ENCODE data around the gene LRFN2. TPM values are rescaled to one million over a fixed set of nuclear protein-coding genes. Genes with fewer than 3 reads are reported as not detected.

LRFN2 gene
- total and polyA plus RNA-seq, 2 donors (not counting 1 experiment from before 2014, with no cell fraction given) = not detected

DNA sequence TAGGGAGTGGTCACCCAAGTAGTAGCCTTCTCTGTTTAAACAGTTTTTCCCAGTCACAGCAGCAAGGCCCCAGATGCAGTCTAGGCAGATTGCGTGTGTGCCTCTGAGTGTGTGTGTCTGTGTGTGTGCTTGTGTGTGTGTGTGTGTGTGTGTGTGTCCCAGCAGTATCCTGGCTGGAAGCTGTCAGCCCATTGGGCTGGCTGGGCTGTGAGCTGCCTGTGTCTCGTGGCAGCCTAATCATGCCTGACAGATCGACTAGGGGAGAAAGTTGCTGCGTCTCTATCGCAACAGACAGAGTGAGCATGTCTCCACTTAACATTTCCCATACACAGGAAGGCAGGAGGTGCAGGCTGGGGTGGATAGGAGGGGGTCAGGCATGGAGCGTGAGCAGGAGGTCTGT, 42.9 kb upstream of the LRFN2 start:
- no peaks in the 10 kb centered on the region for H3K4me1 Mint-ChIP-seq
- ATAC-seq (ENCODE audit: low read depth) = no peak
- no peak overlapping the region for H3K9ac ChIP-seq (ENCODE audit: low read length)

DNA sequence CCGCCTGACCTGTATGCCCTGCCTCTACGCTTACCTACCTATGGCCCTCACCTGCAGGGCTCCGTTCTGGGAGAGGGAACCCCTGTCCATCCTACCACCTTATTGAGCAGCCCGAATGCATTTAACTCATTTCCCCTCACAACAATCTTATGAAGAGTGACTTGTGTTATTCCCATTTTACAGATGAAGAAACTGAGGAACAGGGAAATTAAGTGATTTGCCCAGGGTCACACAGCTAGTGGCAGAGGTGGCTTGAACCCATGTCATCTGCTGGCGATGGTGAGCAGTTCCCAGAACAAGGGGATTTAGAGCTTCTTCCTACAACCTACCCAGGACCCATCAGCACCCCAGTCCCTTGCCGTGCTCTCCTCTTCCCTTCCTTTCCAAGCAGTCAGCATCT, 42.3 kb upstream of the LRFN2 start:
- CTCF ChIA-PET = no interaction called here
- Mint-ChIP-seq H3K27ac (no peak overlapping the region), H3K4me1 (no peaks in the 10 kb centered on the region), H3K9me3 (ENCODE audit: insufficient read depth) (peaks cover 3% of the 10 kb centered on the region), H3K4me3 (no peak overlapping the region), H3K27me3 (peaks cover 8% of the 10 kb centered on the region)
- H3K9me3 ChIP-seq (ENCODE audit: control extremely low read depth in 1 of 3, control insufficient read depth in 2 of 3, insufficient read depth in 1 of 3, low read length in 2 of 3) = no peaks in the 10 kb centered on the region
- no peaks in the 10 kb centered on the region for H3K4me1 ChIP-seq (ENCODE audit: control insufficient read depth in 2 of 2, insufficient read depth in 2 of 2, low read length in 2 of 2)
- no peak overlapping the region for H3K9ac ChIP-seq (ENCODE audit: low read length)
- H3K36me3 ChIP-seq (replicated peaks in 1 of 2; ENCODE audit: control extremely low read depth in 1 of 2, control insufficient read depth in 1 of 2, extremely low read depth in 1 of 2, insufficient read depth in 2 of 2, low read length in 1 of 2) = no peaks in the 10 kb centered on the region
- no peak overlapping the region for H3K4me2 ChIP-seq (replicated peaks; ENCODE audit: low read depth, low read length, poor library complexity, severe bottlenecking)
- no peak overlapping the region for H3K4me3 ChIP-seq (ENCODE audit: control extremely low read depth in 1 of 5, extremely low read depth in 1 of 5, insufficient read depth in 1 of 5, low read depth in 2 of 5, low read length in 4 of 5)
- POLR2A ChIA-PET = no interaction called here
- 97% methylated on average over 3 of the region's 6 CpGs for WGBS (ENCODE audit: insufficient coverage)
- no peaks in the 10 kb centered on the region for H3K79me2 ChIP-seq (ENCODE audit: control insufficient read depth, insufficient read depth, low read length)
- H3K27ac ChIP-seq (ENCODE audit: low read length in 2 of 2) = no peak overlapping the region
- H4K20me1 ChIP-seq (ENCODE audit: control insufficient read depth, insufficient read depth, low read length, poor library complexity, severe bottlenecking) = no peaks in the 10 kb centered on the region
- DNase-seq = no peak
- no peak for TF ChIP-seq EZH2 (IDR thresholded peaks at IDR 0.05; ENCODE audit: borderline replicate concordance, insufficient read depth, low read depth, low read length, poor library complexity, severe bottlenecking)
- intact Hi-C loops (cut with micrococcal nuclease) = no loop called here
- no peaks in the 10 kb centered on the region for H3K27me3 ChIP-seq (replicated peaks in 1 of 4; ENCODE audit: control extremely low read depth in 1 of 4, control insufficient read depth in 3 of 4, insufficient read depth in 4 of 4, low read length in 3 of 4)
- H2AFZ ChIP-seq (ENCODE audit: insufficient read depth, low read depth, low read length, poor library complexity, severe bottlenecking) = no peak overlapping the region
- ATAC-seq (ENCODE audit: low read depth) = no peak

More for the DNA sequence above, 42.9 kb upstream of the LRFN2 start:
- no peak for DNase-seq
- Histone ChIP-seq H3K9me3 (ENCODE audit: control extremely low read depth in 1 of 3, control insufficient read depth in 2 of 3, insufficient read depth in 1 of 3, low read length in 2 of 3) (no peaks in the 10 kb centered on the region), H3K27me3 (replicated peaks in 1 of 4; ENCODE audit: control extremely low read depth in 1 of 4, control insufficient read depth in 3 of 4, insufficient read depth in 4 of 4, low read length in 3 of 4) (no peaks in the 10 kb centered on the region), H3K4me3 (ENCODE audit: control extremely low read depth in 1 of 5, extremely low read depth in 1 of 5, insufficient read depth in 1 of 5, low read depth in 2 of 5, low read length in 4 of 5) (no peak overlapping the region), H3K79me2 (ENCODE audit: control insufficient read depth, insufficient read depth, low read length) (no peaks in the 10 kb centered on the region), H3K4me1 (ENCODE audit: control insufficient read depth in 2 of 2, insufficient read depth in 2 of 2, low read length in 2 of 2) (no peaks in the 10 kb centered on the region), H3K36me3 (replicated peaks in 1 of 2; ENCODE audit: control extremely low read depth in 1 of 2, control insufficient read depth in 1 of 2, extremely low read depth in 1 of 2, insufficient read depth in 2 of 2, low read length in 1 of 2) (no peaks in the 10 kb centered on the region), H3K4me2 (replicated peaks; ENCODE audit: low read depth, low read length, poor library complexity, severe bottlenecking) (no peak overlapping the region), H3K27ac (ENCODE audit: low read length in 2 of 2) (no peak overlapping the region), H2AFZ (ENCODE audit: insufficient read depth, low read depth, low read length, poor library complexity, severe bottlenecking) (no peak overlapping the region), H4K20me1 (ENCODE audit: control insufficient read depth, insufficient read depth, low read length, poor library complexity, severe bottlenecking) (no peaks in the 10 kb centered on the region)
- ChIA-PET POLR2A (no interaction called here), CTCF (no interaction called here)
- TF ChIP-seq CTCF (IDR thresholded peaks at IDR 0.05) (no peak), EZH2 (IDR thresholded peaks at IDR 0.05; ENCODE audit: borderline replicate concordance, insufficient read depth, low read depth, low read length, poor library complexity, severe bottlenecking) (no peak)
- Mint-ChIP-seq H3K27me3 (peaks cover 8% of the 10 kb centered on the region), H3K27ac (no peak overlapping the region), H3K4me3 (no peak overlapping the region), H3K9me3 (ENCODE audit: insufficient read depth) (peaks cover 3% of the 10 kb centered on the region)
- 95% methylated on average over 2 of the region's 6 CpGs for WGBS (ENCODE audit: insufficient coverage)
- intact Hi-C loops (cut with micrococcal nuclease) = no loop called here
